BLaER1 (cell line): ENCODE data around the gene GPN1.
"Not testable (repeated sequence)": the region's sequence is repeated elsewhere in the genome, so short reads cannot be mapped to it uniquely, and the experiment has no call there.

Experiments used
- H3K27ac ChIP-seq: shearing (Covaris generic); formaldehyde crosslinking; 2 replicates; pipeline ENCODE4 v1.8.1; 2022
- H3K27me3 ChIP-seq: shearing (Covaris generic); formaldehyde crosslinking; 2 replicates; pipeline ENCODE4 v1.8.1; 2022
- H3K36me3 ChIP-seq: shearing (Covaris generic); formaldehyde crosslinking; 2 replicates; pipeline ENCODE4 v1.8.1; 2022
- H3K4me1 ChIP-seq: shearing (Covaris generic); formaldehyde crosslinking; 2 replicates; pipeline ENCODE4 v1.8.1; 2022
- H3K4me2 ChIP-seq: shearing (Covaris generic); formaldehyde crosslinking; 2 replicates; pipeline ENCODE4 v1.8.1; 2022
- H3K4me3 ChIP-seq: shearing (Covaris generic); formaldehyde crosslinking; 2 replicates; pipeline ENCODE4 v1.8.1; 2022
- H3K9ac ChIP-seq: shearing (Covaris generic); formaldehyde crosslinking; 2 replicates; pipeline ENCODE4 v1.8.1; 2022
- H3K9me3 ChIP-seq: shearing (Covaris generic); formaldehyde crosslinking; 2 replicates; pipeline ENCODE4 v1.8.1; 2022
- H4K20me1 ChIP-seq: shearing (Covaris generic); formaldehyde crosslinking; 2 replicates; pipeline ENCODE4 v1.8.1; 2022
- Cebpa-rat ChIP-seq: shearing (Covaris generic); IDR thresholded peaks from 2 replicates; pipeline ENCODE4 v1.8.1; 2022

Gene GPN1

DNA sequence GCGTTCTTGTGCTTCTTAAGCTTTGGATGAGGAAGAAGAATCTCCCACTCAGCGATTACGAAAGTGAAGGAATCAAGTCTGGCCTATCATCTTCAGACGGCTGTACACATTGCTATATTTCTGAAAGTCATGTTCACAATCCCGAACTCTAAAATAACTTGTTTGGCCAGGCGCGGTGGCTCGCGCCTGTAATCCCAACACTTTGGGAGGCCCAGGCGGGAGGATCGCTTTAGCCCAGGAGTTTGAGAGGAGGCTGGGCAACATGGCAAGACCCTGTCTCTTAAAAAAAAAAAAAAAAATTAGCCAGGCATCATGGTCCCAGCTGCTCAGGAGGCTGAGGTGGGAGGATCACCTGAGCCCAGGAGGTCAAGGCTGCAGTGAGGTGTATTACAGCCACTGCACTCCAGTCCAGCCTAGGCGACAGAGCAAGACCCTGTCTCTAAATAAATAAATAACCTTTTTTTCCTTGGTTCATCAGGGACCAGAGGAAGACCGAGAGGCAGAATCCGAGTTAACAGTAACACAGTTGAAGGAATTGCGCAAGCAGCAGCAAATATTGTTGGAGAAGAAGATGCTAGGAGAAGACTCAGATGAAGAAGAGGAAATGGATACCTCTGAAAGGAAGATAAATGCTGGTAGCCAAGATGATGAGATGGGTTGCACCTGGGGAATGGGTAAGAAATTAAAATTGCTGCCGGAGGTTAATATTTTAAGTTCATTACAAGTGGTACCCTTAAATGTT lies 35.9 kb downstream of the GPN1 start:
- Histone ChIP-seq H3K9me3 (no peaks in the 10 kb centered on the region), H3K36me3 (peaks cover 51% of the 10 kb centered on the region), H3K9ac (peak overlapping the region; percentile 95), H3K27ac (no peak overlapping the region), H3K4me1 (peaks cover 30% of the 10 kb centered on the region), H4K20me1 (no peaks in the 10 kb centered on the region), H3K4me3 (peak overlapping the region; percentile 90), H3K27me3 (no peaks in the 10 kb centered on the region), H3K4me2 (peak overlapping the region; percentile 97)
- peak; percentile 68; the same call in 1 of the 2 replicates for TF ChIP-seq Cebpa-rat

- TF ChIP-seq Cebpa-rat: no peak
- Histone ChIP-seq H3K4me3 (no peak overlapping the region), H3K4me1 (peaks cover 24% of the 10 kb centered on the region), H3K27me3 (no peaks in the 10 kb centered on the region), H3K27ac (no peak overlapping the region), H3K9me3 (no peaks in the 10 kb centered on the region), H3K36me3 (peaks cover 54% of the 10 kb centered on the region), H3K4me2 (no peak overlapping the region), H4K20me1 (no peaks in the 10 kb centered on the region), H3K9ac (0 out of 2 replicates have a peak overlapping the region, but pooled peaks have one; percentile 15)
Observed at GRCh38 chr2:27667446-27667845, 38.6 kb downstream of the GPN1 start.

- H3K36me3 ChIP-seq: peaks cover 85% of the 10 kb centered on the region
- no peaks in the 10 kb centered on the region for H4K20me1 ChIP-seq
- TF ChIP-seq Cebpa-rat: no peak
- no peaks in the 10 kb centered on the region for H3K27me3 ChIP-seq
- H3K9me3 ChIP-seq: no peaks in the 10 kb centered on the region
- H3K4me2 ChIP-seq: no peak overlapping the region
- H3K4me1 ChIP-seq: no peaks in the 10 kb centered on the region
- no peak overlapping the region for H3K9ac ChIP-seq
- no peak overlapping the region for H3K27ac ChIP-seq
- H3K4me3 ChIP-seq: no peak overlapping the region
Observed at GRCh38 chr2:27671235-27671634, 42.4 kb downstream of the GPN1 start.

- TF ChIP-seq Cebpa-rat: no peak
- Histone ChIP-seq H4K20me1 (no peaks in the 10 kb centered on the region), H3K27me3 (no peaks in the 10 kb centered on the region), H3K4me1 (no peaks in the 10 kb centered on the region), H3K4me2 (no peak overlapping the region), H3K36me3 (peaks cover 91% of the 10 kb centered on the region), H3K9me3 (no peaks in the 10 kb centered on the region), H3K27ac (no peak overlapping the region), H3K9ac (no peak overlapping the region), H3K4me3 (no peak overlapping the region)
Observed at GRCh38 chr2:27672723-27673486, 44.1 kb downstream of the GPN1 start.

DNA sequence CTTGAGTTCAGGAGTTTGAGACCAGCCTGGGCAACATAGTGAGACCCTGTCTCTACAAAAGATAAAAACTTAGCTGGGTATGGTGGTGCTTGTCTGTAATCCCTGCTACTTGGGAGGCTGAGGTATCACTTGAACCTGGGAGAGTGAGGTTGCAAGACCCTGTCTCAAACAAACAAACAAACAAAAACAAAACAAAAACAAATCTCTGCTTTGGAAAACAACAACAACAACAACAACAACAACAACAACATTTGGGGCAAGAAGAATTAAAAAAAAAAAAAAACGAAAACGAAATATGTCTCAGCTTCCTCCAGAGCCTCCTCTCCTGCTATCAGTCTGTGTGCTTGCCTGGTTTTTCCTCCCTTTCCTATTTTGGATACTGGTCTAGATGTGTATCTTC lies 51.7 kb downstream of the GPN1 start:
- TF ChIP-seq Cebpa-rat: no peak
- H3K4me2 ChIP-seq: no peak overlapping the region
- no peaks in the 10 kb centered on the region for H4K20me1 ChIP-seq
- no peak overlapping the region for H3K4me3 ChIP-seq
- no peaks in the 10 kb centered on the region for H3K27me3 ChIP-seq
- no peak overlapping the region for H3K27ac ChIP-seq
- 0 out of 2 replicates have a peak overlapping the region, but pooled peaks have one; percentile 19 for H3K9ac ChIP-seq
- H3K36me3 ChIP-seq: peaks cover 93% of the 10 kb centered on the region
- H3K4me1 ChIP-seq: no peaks in the 10 kb centered on the region
- no peaks in the 10 kb centered on the region for H3K9me3 ChIP-seq

GRCh38 chr2:27681841-27682240 lies 53.0 kb downstream of the GPN1 start:
- Histone ChIP-seq H3K9ac (0 out of 2 replicates have a peak overlapping the region, but pooled peaks have one; percentile 19), H3K4me3 (no peak overlapping the region), H3K27ac (no peak overlapping the region), H3K9me3 (no peaks in the 10 kb centered on the region), H3K36me3 (peaks cover 93% of the 10 kb centered on the region), H3K4me1 (no peaks in the 10 kb centered on the region), H3K27me3 (no peaks in the 10 kb centered on the region), H4K20me1 (no peaks in the 10 kb centered on the region), H3K4me2 (no peak overlapping the region)
- no peak for TF ChIP-seq Cebpa-rat

- peaks cover 93% of the 10 kb centered on the region for H3K36me3 ChIP-seq
- H3K9me3 ChIP-seq, H3K9ac ChIP-seq, H3K4me3 ChIP-seq, H3K4me1 ChIP-seq, H3K27me3 ChIP-seq, H3K27ac ChIP-seq, H3K4me2 ChIP-seq, H4K20me1 ChIP-seq: not testable (repeated sequence)
Observed at GRCh38 chr2:27682334-27682771, 53.5 kb downstream of the GPN1 start.

- no peak for TF ChIP-seq Cebpa-rat
Observed at GRCh38 chr2:27683390-27684071, 54.7 kb downstream of the GPN1 start.

GRCh38 chr2:27685006-27685405 lies 56.2 kb downstream of the GPN1 start:
- not testable (repeated sequence) for H3K27me3 ChIP-seq, H3K9ac ChIP-seq, H3K4me1 ChIP-seq, H3K4me2 ChIP-seq, H3K27ac ChIP-seq, H3K9me3 ChIP-seq, H3K4me3 ChIP-seq, H4K20me1 ChIP-seq
- H3K36me3 ChIP-seq: peaks cover 90% of the 10 kb centered on the region

More at GRCh38 chr2:27683390-27684071, 54.7 kb downstream of the GPN1 start:
- H3K27me3 ChIP-seq: no peaks in the 10 kb centered on the region
- no peaks in the 10 kb centered on the region for H3K9me3 ChIP-seq
- H3K9ac ChIP-seq: no peak overlapping the region
- H3K4me3 ChIP-seq: no peak overlapping the region
- H4K20me1 ChIP-seq: no peaks in the 10 kb centered on the region
- H3K36me3 ChIP-seq: peaks cover 92% of the 10 kb centered on the region
- no peak overlapping the region for H3K4me2 ChIP-seq
- no peaks in the 10 kb centered on the region for H3K4me1 ChIP-seq
- no peak overlapping the region for H3K27ac ChIP-seq

GRCh38 chr2:27685577-27685976 lies 56.7 kb downstream of the GPN1 start:
- Histone ChIP-seq H3K36me3 (peaks cover 90% of the 10 kb centered on the region), H3K9ac (no peak overlapping the region), H4K20me1 (no peaks in the 10 kb centered on the region), H3K27ac (no peak overlapping the region), H3K9me3 (no peaks in the 10 kb centered on the region), H3K27me3 (no peaks in the 10 kb centered on the region), H3K4me2 (no peak overlapping the region), H3K4me1 (no peaks in the 10 kb centered on the region), H3K4me3 (no peak overlapping the region)
- TF ChIP-seq Cebpa-rat: no peak
